Endometrial microvascular endothelial cells (primary cell): ENCODE data around the gene ADD3. TPM values are rescaled to one million over a fixed set of nuclear protein-coding genes. Genes with fewer than 3 reads are reported as not detected.

ENCODE experiments used
- in situ Hi-C: cut with HindIII; loops from 2 replicates; pipeline ENCODE4 v1.10.0; 2017; ENCODE audit warnings: low sequenced_read_pairs, low pct_unique_long_range_greater_than_20kb; ENCODE audit errors: inconsistent ontology term
- total RNA-seq: library from RNA; depleted of rRNA; stranded (reverse); fragments of >200 nt; gene quantifications from one replicate; pipeline ENCODE4 v1.2.3, GENCODE V29; 2015; ENCODE audit errors: inconsistent ontology term

The ADD3 gene
- total RNA-seq, 1 donor from 2014 or later: 11.0 TPM

DNA sequence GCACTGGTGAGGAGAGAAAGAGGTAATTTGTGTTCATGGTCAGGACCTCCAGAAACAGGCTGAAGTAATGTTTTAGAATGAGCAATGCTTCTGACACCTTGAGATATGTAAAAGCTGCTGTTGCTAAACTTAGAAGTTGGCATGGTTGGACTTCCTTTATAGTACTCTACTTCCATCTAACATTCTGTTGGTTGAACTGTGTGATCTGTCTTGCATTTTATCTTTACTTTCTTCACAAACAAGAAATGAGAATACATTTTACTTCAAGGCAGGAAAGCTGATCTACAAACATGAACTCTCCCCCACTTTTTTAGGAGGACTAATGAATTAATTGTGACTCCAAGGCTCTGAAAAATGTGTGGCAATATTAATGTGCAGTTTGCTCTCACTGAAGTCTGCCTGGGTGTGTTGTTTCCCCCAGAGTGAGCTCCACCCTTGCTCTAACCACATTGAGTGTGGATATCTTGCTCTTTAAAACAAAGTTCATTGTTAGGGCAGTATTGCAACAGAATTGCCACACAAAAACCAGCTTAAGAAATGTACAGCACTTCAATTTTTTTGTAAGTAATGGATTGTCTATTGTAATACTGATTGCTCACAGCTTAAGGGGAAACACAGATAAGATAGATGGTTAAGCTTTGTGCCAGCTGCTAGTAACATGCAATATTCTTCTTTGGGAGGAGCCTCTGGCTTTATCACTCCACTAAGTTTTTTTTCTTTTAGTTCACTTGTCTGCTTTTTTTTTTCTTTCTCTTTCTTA, 69.0 kb downstream of the ADD3 start:
- in situ Hi-C loops: loop anchor here (5.0 kb wide), 1 partner anchor 69 kb away; the partner anchor contains the start of gene ADD3

DNA sequence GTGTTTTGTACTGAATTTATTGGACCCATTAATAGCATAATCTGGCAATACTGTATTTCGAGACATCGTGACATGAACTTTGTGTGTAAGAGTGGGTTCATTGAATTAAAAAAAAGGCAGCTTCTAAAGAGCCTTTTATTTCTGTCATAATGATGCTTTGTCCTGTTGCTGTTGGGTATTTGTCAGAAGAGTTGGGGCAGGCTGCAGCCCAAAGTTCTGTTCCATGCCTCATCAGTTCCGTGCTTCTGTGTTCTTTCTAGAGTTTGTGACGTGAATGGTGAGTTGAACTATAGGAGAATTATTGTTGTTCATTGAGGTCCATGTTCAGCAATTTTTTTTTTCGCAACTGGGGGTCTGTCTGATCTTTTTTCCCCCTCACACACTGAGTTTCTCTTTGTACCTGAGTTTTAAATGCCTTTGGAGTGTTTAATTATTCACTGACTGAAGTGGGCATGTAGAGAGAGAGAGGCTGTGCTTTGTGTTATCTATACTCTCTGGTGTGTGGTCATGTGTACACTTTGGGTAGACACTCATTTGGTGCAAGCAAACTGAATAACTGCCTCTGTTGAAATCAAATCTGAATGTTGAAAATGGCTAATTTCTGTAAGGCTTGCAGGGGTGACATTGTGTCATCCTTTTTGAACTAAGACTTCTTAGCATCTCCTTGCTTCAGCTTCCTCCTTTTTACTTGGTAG, 69.8 kb downstream of the ADD3 start:
- in situ Hi-C loops: loop anchor here (5.0 kb wide), 1 partner anchor 70 kb away; the partner anchor contains the start of gene ADD3

DNA sequence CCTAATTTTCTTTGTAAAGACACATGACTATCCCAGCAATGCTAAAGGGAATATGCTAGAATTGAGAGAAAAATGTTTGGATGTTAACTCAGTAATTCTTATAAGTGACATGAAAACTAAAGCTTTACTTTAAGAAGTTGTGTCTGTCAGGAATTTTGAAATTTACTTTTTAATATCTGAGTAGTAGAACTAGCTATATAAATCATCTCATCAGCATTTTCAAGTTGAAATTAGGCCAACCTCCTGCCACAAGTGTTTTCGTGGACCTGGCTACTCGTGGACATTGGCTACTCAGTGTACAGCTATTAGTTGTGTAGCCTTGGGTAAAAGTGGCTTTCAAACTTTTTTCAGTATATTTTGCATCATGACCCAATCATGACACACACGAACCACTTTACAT, 70.5 kb downstream of the ADD3 start:
- in situ Hi-C loops: loop anchor here (5.0 kb wide), 1 partner anchor 71 kb away; the partner anchor contains the start of gene ADD3

DNA sequence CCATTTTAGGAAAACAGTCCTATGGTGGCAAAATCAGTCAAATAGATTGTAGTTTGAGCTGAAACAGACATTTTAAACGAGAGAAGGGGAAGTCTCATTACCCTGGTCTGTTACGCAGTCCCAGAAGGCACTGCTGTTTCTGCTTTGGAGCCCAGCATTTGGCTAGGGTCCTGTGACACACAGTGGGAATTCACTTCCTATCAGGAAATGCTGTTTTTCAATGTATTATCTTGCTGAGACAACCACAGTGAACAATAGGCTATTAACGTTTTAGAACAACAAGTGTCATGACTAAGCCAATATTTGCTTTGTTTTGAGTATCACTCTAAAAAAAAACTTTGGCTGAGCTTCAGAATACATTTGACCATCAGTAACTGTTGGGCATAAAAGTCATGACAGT, 74.1 kb downstream of the ADD3 start:
- in situ Hi-C loops: no loop called here

DNA sequence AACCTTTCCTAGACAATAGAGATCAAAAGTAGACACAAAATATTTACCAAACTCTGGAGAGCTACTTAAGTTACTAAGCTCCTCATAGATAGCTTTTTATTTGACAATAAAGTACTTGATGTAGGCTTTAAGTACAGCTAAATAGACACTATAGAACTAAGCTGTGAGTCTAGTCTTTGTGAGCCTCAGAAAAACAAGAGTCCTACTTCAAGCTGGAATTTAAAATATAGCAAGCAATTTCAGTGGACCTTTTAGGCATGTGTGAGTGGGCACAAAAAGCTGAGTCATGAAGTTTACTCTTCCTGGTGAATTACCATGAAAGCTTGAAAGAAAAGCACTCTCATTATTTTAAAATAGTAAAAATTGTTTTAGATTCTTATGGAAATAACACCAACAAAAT, 76.1 kb downstream of the ADD3 start:
- in situ Hi-C loops: no loop called here

DNA sequence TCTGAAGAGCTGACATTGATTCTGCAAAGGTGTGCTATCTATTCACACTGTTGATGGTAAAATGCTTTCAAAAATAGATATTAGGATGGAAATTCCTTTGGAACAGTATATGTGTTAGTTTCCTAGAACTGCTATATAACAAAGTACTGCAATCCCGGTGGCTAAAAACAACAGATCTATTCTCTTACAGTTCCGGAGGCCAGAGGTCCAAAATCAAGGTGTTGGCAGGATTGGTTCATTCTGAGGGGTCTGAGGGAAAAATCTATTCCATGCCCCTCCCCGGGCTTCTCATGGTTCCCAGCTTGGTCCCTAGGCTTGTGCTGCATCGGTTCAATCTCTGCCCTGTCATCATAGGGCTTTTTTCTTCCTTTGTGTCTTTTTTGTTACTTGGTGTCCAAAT, 79.9 kb downstream of the ADD3 start:
- in situ Hi-C loops: no loop called here

DNA sequence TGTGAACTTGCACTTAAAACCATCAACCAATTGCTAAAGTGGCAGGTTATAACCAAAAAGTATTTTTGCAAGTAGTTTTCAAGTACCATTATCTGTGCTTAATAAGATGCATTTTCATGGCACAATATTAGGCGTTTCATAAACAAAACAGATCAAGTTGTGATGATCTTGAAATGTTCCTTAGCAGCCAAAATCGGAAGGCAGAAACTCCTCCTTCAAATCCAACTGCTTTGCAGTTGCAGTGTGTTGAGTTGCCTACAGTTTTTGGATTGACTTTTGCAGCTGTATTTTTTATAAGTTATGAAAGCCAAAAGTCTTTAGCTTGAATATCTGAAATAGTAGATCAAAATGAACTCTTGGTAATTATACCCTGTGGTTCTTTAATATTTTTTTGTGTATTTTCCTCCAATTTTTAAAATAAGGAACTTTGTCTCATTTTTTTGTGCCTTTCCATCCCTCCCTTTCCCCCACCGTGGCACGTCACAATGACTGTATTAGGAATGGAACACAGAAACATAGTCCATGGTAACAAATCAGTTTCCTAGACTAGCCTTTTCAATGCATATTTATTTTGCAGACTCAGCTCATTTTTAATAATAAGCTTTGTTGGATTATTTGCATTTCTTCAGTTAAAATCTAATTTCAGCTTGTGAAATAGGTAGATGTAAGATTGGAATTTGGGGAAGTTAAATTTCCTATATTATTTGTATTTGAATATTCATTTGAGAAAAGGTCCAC, 80.8 kb downstream of the ADD3 start:
- in situ Hi-C loops: no loop called here

DNA sequence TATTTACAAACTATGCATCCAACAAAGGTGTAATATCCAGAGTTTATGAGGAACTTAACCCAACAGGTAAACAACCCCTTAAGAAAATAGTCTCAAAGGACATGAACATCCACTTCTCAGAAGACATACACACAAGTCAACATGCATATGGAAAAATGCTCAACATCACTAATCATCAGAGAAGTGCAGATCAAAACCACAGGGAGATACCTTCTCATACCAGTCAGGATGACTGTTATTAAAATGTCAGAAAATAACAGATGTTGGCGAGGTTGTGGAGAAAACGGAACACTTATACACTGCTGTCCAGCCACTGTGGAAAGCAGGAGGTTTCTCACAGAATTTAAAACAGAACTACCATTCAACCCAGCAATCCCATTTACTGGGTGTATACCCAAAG, 84.0 kb downstream of the ADD3 start:
- in situ Hi-C loops: no loop called here

DNA sequence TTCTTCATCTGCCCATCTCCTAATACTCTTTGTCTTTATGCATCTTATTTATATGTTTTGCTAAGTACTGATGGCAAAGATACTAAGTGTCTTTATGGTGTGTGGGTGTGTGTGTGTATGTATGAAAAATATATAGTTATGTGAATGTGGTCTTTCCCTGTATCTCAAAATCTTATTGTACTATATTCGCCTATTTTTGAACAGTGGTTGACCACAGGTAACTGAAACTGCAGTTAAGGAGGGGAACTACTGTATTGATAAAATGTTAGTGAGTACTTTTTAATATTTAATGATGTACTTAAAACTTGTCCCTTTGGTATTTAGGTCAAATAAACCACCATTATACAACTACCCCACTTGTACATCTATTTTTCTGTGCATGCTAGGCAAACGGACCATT, 85.9 kb downstream of the ADD3 start:
- in situ Hi-C loops: no loop called here

DNA sequence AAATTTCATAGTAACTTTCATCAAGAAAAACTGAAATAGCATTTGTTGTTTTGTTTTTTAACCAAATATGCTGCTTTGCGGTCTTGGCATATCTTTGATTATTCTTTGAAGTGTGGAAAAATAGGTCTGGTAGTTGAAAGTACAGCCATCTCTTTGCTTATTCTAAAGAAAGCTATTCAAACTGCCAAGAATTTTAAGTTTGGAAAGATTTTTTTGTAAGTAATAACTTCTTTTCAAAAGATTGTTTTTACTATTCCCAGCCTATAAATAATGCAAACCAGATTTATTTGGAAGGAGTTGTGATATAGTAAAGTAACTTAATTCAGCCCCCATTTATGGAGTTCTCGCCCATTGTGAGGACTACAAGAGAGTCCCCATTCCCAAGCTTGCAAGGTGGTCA, 87.0 kb downstream of the ADD3 start:
- in situ Hi-C loops: no loop called here

DNA sequence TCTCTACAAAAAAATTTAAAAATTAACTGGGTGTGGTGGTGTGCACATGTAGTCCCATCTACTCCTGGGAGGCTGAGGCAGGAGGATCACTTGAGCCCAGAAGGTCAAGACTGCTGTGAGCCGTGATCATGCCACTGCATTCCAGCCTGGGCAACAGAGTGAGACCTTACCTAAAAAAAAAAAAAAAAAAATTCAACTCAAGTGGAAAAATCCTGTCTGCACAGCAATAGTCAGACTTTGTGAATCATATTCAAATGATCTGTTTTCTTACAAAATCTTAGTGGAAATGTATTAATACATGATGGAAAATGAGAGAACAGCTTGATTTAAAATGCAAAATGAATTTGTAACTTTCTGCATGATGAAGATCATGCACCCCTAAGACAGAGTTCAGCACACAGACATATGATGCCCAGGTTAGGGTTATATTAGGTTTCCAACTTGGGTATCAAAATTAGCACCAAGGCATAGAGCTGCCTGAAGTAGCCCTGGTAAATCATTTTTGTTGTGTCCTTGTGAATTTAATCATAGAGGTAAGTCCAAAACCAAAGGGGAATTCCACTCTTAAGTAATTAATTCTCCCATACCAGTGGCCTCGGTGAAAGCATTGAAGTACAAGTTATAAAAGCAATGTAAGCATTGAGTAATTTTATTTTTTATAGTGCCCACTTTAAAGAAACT, 93.8 kb downstream of the ADD3 start:
- in situ Hi-C loops: no loop called here

DNA sequence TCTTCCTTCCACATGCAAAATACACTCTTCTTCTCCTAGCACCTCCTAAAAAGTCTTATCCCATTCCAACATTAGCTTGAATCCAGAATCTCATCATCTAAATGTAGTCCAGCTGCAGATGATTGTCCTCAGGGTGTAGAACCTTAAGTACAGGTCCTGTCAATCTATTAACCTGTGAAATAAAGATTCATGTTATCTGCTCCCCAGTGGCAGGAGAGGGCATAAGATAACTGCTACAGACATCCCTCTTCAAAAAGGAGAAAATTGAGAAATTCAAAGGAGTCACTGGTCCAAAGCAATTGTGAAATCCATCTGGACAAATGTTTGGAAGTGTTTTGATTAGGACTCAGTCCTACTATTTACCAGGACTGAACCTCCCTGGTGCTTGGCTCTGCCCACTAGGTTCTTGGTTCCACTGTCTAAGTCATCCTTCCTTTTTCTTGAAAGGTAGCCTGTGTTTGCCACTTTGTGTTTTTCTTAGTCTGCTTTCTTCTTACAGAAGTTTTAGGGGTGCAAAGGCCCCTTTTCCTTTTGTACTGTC, 96.2 kb downstream of the ADD3 start:
- in situ Hi-C loops: no loop called here

DNA sequence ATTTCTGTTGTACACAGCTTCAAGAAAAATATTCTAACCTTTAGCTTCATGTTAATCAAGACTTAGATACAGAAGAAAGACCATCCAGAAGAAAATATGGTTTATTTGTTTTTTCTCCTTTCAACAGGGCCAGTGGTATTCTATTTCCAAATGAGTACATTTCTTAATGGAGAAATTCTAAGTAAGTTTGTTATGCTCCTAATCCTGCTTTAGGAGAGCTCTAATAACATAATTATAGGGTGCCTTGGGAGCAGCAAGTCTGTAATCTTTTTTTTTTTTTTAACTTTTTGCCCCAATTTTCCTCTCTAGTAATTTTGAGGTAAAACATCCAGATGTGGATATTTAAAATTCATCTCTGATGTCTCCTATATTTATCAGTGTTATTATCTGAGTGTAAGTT, 98.1 kb downstream of the ADD3 start:
- in situ Hi-C loops: no loop called here

DNA sequence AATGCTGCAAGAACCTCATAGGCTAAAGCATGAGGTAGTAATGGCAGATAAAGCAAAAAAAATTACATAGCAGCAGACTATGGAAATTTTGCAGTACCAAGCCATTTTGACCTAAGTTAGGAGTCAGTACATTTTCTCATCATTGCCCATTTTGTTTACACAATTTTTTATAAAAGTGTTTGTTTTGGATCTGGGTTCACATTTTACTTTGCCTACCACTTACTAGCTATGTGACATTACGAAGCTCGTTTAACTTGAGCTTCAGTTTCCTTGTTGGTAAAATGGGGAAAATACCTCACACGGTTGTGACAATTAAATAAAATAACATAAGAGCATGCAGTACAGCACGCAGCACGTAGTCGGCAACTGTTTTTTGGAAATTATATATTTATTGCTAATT, 99.6 kb downstream of the ADD3 start:
- in situ Hi-C loops: no loop called here

DNA sequence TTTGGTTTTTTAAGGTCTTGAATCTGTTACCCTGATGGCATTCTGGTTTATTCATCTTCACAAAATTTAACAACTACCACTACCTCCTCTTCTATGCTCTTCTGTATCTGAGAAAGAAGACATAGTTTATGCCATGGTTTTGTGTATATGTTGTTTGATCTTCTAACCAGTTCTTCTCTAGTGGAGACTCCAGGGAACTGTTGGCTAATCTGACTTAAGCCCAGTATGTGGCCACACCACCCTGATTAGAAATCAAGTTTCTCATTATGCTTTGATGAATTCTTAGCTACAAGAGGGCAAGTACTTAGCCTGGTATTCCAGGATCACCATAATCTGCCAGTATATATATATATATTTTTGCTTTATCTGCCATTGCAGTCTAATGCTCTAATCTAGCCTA, 100.1 kb downstream of the ADD3 start:
- in situ Hi-C loops: no loop called here

DNA sequence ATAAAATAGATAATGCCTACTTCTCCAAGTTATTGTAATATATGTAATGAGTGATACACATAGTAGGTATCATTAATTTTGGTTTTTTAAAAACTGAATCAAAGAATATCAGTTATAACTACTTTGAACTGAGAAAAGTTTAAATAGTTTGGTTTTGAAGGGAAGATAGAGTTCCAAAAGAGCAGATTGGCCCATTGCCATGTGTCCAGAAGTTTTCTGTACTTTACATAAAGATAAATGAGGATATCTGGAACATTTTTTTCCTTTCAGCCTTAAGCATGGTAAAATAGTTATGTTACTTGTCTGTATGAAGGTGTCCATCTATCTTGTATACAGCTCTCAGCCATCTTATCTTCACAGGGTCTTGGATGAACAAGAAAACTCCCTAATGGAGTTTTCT, 101.7 kb downstream of the ADD3 start:
- in situ Hi-C loops: no loop called here

DNA sequence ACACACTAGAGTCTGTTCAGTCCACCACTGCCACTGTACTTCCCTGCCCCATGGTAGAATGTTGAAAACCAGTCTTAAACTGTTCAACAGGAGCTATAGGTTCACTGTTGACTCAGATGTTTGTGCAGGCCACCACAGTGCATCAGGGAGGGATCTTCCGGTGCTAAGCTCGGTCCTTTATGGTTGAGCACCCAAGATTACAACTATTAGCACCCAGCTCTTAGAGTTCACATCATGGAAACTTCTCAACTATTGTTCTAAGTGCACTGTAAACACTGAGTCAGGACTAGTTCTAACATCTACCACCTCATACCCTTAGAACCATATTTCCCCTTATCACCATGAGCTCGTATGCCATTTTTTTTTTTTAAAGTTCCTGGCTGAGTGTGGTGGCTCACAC, 102.6 kb downstream of the ADD3 start:
- in situ Hi-C loops: no loop called here

DNA sequence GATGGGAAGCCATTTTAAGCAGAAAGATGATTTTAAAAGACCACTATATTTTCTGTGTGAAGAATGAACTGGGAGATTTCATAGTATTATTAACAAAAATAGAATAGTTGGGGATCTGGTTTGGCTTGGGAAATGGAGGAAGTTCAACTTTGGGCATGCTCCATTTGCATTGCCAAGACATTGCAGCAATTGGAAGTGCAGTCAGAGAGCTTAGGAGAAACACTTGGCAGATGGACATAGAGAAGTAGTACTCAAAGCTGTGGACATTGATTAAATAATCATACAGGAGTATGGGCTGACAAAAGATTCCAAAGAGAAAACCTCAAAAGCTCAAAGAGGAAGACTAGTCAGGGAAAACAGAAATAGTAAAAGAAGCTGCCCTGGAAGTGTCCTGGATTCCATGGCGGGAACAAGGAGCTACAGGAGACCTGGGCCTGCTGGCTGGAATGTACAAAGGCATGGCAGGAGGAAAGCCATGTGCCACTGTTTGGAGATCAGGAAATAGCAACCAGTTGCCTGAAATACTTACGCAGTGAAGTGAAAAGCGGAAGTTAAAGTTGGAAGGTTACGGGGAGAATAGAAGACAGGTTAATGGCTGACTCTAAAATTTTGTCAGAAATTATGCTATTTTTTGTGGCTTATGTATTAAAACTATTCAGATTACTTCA, 106.0 kb downstream of the ADD3 start:
- in situ Hi-C loops: no loop called here
